Activated T-cell treated with anti-CD3 and anti-CD28 coated beads, Interleukin-2, amount 50 U/mL, for 4 hours (primary cell): ENCODE measurements around the gene DLEC1. TPM values are rescaled to one million over a fixed set of nuclear protein-coding genes. Genes with fewer than 3 reads are reported as not detected.

Source experiments
- ATAC-seq, 2 donors: fragments of 200-7000 bp; cut with Tn5 transposase; one replicate each; pipeline ENCODE4 v1.10.0; 2021
- DNase-seq: peaks from one replicate; pipeline ENCODE4 v3.0.0-alpha.2; 2020
- H3K27me3 Mint-ChIP-seq: one replicate; pipeline ENCODE4 v1.8.0; 2021; ENCODE audit warnings: low read depth, mixed read lengths
- H3K36me3 Mint-ChIP-seq: one replicate; pipeline ENCODE4 v1.8.0; 2022; ENCODE audit warnings: mixed read lengths; ENCODE audit not compliant: insufficient read depth
- H3K4me1 Mint-ChIP-seq: one replicate; pipeline ENCODE4 v1.8.0; 2021; ENCODE audit warnings: low read depth, mixed read lengths
- H3K4me3 Mint-ChIP-seq: one replicate; pipeline ENCODE4 v1.8.0; 2021; ENCODE audit warnings: mild to moderate bottlenecking, moderate library complexity, mixed read lengths
- H3K9me3 Mint-ChIP-seq: one replicate; pipeline ENCODE4 v1.8.0; 2021; ENCODE audit warnings: mixed read lengths
- total RNA-seq, 3 donors: library from RNA; stranded (reverse); gene quantifications; one replicate each; pipeline ENCODE4 v1.2.1, GENCODE V29; 2021

The DLEC1 gene
- total RNA-seq, 3 donors from 2014 or later = 0.05 to 0.16 (median 0.08) TPM

GRCh38 chr3:38088126-38089078, 49.4 kb downstream of the DLEC1 start:
- no peak for DNase-seq
- Mint-ChIP-seq H3K9me3 (peaks cover 7% of the 10 kb centered on the region), H3K27me3 (no peaks in the 10 kb centered on the region), H3K4me1 (no peaks in the 10 kb centered on the region), H3K36me3 (peaks cover 2% of the 10 kb centered on the region), H3K4me3 (no peak overlapping the region)
- ATAC-seq = no peak

DNA sequence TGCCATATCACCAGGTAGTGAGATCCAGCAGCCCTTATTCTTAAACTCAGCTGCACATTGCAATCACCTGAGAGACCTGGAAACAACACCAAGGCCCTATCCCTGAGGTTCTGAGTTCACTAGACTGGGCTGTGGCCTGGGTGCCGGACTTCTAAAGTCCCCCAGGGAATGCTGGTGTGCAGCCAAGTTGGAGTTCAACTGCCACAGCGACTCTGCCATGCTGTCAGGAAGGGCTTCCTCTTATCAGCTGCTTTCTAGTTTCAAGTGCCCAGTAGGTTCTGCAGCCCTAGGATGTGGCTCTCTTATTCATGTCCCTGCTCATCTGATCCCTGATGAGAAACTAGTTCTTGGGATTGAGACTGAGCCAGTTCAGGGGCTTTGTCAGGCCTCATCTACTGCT, 50.2 kb downstream of the DLEC1 start:
- H3K9me3 Mint-ChIP-seq = peaks cover 4% of the 10 kb centered on the region

GRCh38 chr3:38090453-38090852, 51.4 kb downstream of the DLEC1 start:
- H3K4me1 Mint-ChIP-seq = no peaks in the 10 kb centered on the region

More for the DNA sequence above, 50.2 kb downstream of the DLEC1 start:
- H3K4me3 Mint-ChIP-seq = no peak overlapping the region
- H3K36me3 Mint-ChIP-seq = peaks cover 2% of the 10 kb centered on the region
- H3K4me1 Mint-ChIP-seq = no peaks in the 10 kb centered on the region
- no peak for DNase-seq
- H3K27me3 Mint-ChIP-seq = no peaks in the 10 kb centered on the region
- no peak for ATAC-seq

GRCh38 chr3:38094999-38095398, 56.0 kb downstream of the DLEC1 start:
- H3K4me3 Mint-ChIP-seq = no peak overlapping the region
- H3K36me3 Mint-ChIP-seq = peaks cover 2% of the 10 kb centered on the region
- no peaks in the 10 kb centered on the region for H3K27me3 Mint-ChIP-seq
- H3K4me1 Mint-ChIP-seq = no peaks in the 10 kb centered on the region
- DNase-seq = no peak
- no peak for ATAC-seq
- H3K9me3 Mint-ChIP-seq = no peaks in the 10 kb centered on the region

More at GRCh38 chr3:38090453-38090852, 51.4 kb downstream of the DLEC1 start:
- H3K36me3 Mint-ChIP-seq = peaks cover 2% of the 10 kb centered on the region
- no peaks in the 10 kb centered on the region for H3K27me3 Mint-ChIP-seq
- peak overlapping the region; percentile 10 for H3K4me3 Mint-ChIP-seq
- DNase-seq = no peak
- no peaks in the 10 kb centered on the region for H3K9me3 Mint-ChIP-seq
- ATAC-seq = no peak

GRCh38 chr3:38095669-38096483, 56.9 kb downstream of the DLEC1 start:
- H3K4me1 Mint-ChIP-seq = no peaks in the 10 kb centered on the region
- no peak for ATAC-seq
- no peak overlapping the region for H3K4me3 Mint-ChIP-seq
- no peaks in the 10 kb centered on the region for H3K9me3 Mint-ChIP-seq
- DNase-seq = no peak
- peaks cover 2% of the 10 kb centered on the region for H3K36me3 Mint-ChIP-seq
- H3K27me3 Mint-ChIP-seq = no peaks in the 10 kb centered on the region

GRCh38 chr3:38097446-38098375, 58.7 kb downstream of the DLEC1 start:
- H3K27me3 Mint-ChIP-seq = no peaks in the 10 kb centered on the region
- H3K4me3 Mint-ChIP-seq = no peak overlapping the region
- no peaks in the 10 kb centered on the region for H3K36me3 Mint-ChIP-seq
- H3K9me3 Mint-ChIP-seq = no peaks in the 10 kb centered on the region
- ATAC-seq = no peak
- H3K4me1 Mint-ChIP-seq = no peaks in the 10 kb centered on the region
- DNase-seq = no peak

DNA sequence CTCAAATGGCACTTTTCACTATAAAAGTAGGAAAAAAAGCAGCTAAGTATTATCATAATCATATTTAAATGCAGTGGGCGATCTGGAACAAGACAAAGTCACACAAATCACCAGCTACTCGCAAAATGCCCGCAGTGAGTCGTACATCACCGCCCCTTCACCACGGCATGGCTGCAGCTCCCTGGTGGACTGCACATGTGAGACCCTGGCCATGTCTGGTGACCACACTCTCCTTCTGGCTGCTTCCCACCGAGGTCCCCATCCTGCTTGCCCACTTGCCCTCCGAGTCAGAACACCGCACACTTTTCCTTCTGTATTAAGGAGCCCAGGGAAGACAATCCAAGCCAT, 59.3 kb downstream of the DLEC1 start:
- no peaks in the 10 kb centered on the region for H3K36me3 Mint-ChIP-seq
- no peaks in the 10 kb centered on the region for H3K4me1 Mint-ChIP-seq
- ATAC-seq = no peak
- DNase-seq = no peak
- H3K4me3 Mint-ChIP-seq = no peak overlapping the region
- no peaks in the 10 kb centered on the region for H3K9me3 Mint-ChIP-seq
- no peaks in the 10 kb centered on the region for H3K27me3 Mint-ChIP-seq

DNA sequence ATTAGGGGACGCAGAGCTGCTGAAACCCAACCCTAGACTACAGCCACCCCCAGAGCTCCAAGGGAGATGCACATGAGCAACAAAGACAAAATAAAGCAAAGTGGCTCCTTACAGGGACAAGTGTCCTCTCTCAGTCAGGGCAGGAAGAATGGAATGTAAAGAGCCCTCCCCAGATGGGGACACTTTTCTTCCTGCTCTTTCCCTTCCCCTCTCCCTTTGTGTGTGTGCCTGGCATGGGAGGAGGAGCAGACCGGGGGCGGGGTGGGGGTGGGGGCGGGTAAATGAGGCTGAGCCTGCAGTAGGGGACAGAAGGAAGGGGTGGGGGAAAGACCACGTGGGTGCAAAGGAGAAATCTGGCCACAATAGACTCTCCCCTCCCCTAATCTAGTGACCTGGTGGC, 60.5 kb downstream of the DLEC1 start:
- Mint-ChIP-seq H3K27me3 (no peaks in the 10 kb centered on the region), H3K36me3 (no peaks in the 10 kb centered on the region), H3K4me1 (no peaks in the 10 kb centered on the region), H3K9me3 (peaks cover 2% of the 10 kb centered on the region), H3K4me3 (no peak overlapping the region)
- no peak for DNase-seq
- ATAC-seq = no peak

GRCh38 chr3:38100498-38100897, 61.5 kb downstream of the DLEC1 start:
- Mint-ChIP-seq H3K4me1 (no peaks in the 10 kb centered on the region), H3K9me3 (peaks cover 9% of the 10 kb centered on the region), H3K27me3 (no peaks in the 10 kb centered on the region), H3K4me3 (no peak overlapping the region), H3K36me3 (no peaks in the 10 kb centered on the region)
- ATAC-seq (no peak), DNase-seq (no peak)

DNA sequence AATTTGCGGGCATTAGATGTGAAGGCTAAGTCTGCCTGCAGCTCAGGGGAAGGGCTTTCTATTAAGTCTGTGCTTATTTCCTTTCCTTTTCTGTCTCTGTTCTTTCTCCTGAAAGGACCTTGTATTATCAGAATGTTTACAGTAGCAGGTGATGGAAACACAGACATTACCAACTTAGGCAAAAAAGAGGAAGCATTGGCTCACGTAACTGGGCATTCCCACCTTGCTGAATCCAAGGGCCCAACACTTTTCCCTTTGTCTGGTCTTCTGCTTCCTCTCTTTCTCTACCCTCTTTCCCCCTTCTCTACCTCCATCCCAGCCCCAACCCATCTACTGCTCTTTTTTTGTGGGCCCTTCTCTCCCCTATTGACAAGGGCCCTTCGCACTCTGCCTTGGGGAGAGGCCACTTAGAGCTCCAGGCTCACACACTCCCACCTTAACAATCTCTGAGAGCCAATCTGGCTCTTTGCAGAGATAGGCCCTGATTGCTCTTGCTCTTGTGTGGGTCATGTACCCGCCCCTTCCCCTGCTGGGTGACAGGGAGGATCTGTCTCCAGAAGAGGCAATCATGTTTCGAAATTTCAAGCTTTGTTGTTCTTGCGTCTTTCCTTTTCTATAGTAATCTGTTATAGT, 62.9 kb downstream of the DLEC1 start:
- DNase-seq (no peak), ATAC-seq (no peak)
- Mint-ChIP-seq H3K27me3 (no peaks in the 10 kb centered on the region), H3K9me3 (peaks cover 13% of the 10 kb centered on the region), H3K4me1 (no peaks in the 10 kb centered on the region), H3K4me3 (no peak overlapping the region), H3K36me3 (no peaks in the 10 kb centered on the region)

DNA sequence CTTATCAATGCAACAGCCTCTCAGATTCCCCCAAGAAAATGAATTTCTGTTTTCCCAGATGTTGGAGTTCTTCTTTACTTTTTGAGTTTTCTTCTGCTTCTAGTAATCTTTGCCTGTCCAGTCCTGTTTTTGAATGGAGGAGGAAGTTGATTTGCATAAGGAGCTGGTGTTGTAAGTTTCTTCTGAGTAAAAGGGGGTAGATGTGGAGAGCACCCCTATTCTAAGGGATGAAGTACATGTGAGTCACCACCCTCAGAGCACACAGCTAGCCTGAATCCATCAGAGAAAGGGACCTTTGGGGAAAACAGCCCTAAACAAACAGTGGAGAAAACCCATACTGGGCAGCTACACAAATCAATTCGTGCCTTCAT, 63.4 kb downstream of the DLEC1 start:
- Mint-ChIP-seq H3K36me3 (no peaks in the 10 kb centered on the region), H3K4me3 (no peak overlapping the region), H3K4me1 (no peaks in the 10 kb centered on the region), H3K9me3 (peaks cover 13% of the 10 kb centered on the region), H3K27me3 (no peaks in the 10 kb centered on the region)
- DNase-seq (no peak), ATAC-seq (no peak)

DNA sequence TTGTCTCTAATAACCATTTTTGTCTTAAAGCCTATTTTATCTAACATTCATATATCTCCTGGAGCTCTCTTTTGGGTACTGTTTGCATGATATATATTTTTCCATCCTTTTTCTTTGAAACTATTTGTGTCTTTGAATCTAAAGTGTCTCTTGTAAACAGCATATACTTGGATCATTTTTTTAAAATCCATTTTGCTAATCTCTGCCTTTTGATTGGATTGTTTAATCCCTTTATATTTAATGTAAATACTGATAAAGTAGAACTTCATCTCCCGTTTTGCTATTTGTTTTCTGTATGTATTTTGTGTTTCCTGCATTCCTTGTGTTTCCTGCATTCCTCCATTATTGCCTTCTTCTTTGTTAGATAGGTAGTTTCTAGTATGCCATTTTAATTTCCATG, 66.5 kb downstream of the DLEC1 start:
- Mint-ChIP-seq H3K27me3 (no peaks in the 10 kb centered on the region), H3K36me3 (no peaks in the 10 kb centered on the region), H3K9me3 (peaks cover 13% of the 10 kb centered on the region), H3K4me3 (no peak overlapping the region), H3K4me1 (no peaks in the 10 kb centered on the region)
- ATAC-seq = no peak
- DNase-seq = no peak

- Mint-ChIP-seq H3K4me1 (no peaks in the 10 kb centered on the region), H3K27me3 (no peaks in the 10 kb centered on the region), H3K36me3 (no peaks in the 10 kb centered on the region), H3K9me3 (peaks cover 13% of the 10 kb centered on the region), H3K4me3 (no peak overlapping the region)
- no peak for ATAC-seq
- no peak for DNase-seq
These were observed 69.1 kb downstream of the DLEC1 start for GRCh38 chr3:38107911-38108648.
